ENCODE data around the gene CLTRN. TPM values are rescaled to one million over a fixed set of nuclear protein-coding genes. Genes with fewer than 3 reads are reported as not detected.
A peak's percentile ranks its signal among the peaks of the same experiment; 100 is the strongest.

Gene CLTRN
- total RNA-seq, 1 experiment from 2014 or later = 0.10 TPM

GRCh38 chrX:15675490-15675921 lies 10.9 kb upstream of the CLTRN start:
- TF ChIP-seq POLR2AphosphoS5 (IDR thresholded peaks at IDR 0.05; ENCODE audit: low read depth, low read length) (0 out of 2 replicates have a peak, but pooled peaks have one; percentile 49), TCF7L2 (IDR thresholded peaks at IDR 0.05; ENCODE audit: low read depth, low read length) (no peak)
- Histone ChIP-seq H3K27me3 (ENCODE audit: control insufficient read depth, insufficient read depth, low read length) (no peaks in the 10 kb centered on the region), H3K4me3 (ENCODE audit: low read depth in 2 of 2, low read length in 2 of 2) (peak overlapping the region; percentile 69 to 76), H3K9me3 (ENCODE audit: control insufficient read depth, insufficient read depth, low read depth, low read length) (no peaks in the 10 kb centered on the region), H3K4me1 (ENCODE audit: control insufficient read depth, insufficient read depth, low read length) (no peaks in the 10 kb centered on the region; the same call in 1 of the 2 replicates), H3K27ac (ENCODE audit: low read length) (peak overlapping the region; percentile 87), H3K36me3 (ENCODE audit: control insufficient read depth, insufficient read depth, low read length) (no peaks in the 10 kb centered on the region)
- no TSS peak for BruUV-seq (replicated peaks)
- intact Hi-C loops (cut with micrococcal nuclease; ENCODE audit: unreplicated experiment) (no loop called here), in situ Hi-C loops (cut with HindIII; ENCODE audit: low pct_unique_long_range_greater_than_20kb, low sequenced_read_pairs) (no loop called here)
- DNase-seq (ENCODE audit: low read depth, low spot score) (no peak), ATAC-seq (peak; percentile 85)
- ChIA-PET CTCF (interaction anchor here (0.6 kb wide), 1 partner anchor 259 kb away, joined by 3 read pairs; no protein-coding TSS in a partner anchor), POLR2A (no interaction called here)

GRCh38 chrX:15674841-15675489 lies 10.4 kb upstream of the CLTRN start:
- POLR2A ChIA-PET = no interaction called here
- ATAC-seq (peak; percentile 94), DNase-seq (ENCODE audit: low read depth, low spot score) (peak; percentile 67)
- H3K27ac ChIP-seq (ENCODE audit: low read length) = peak overlapping the region; percentile 87
- no peaks in the 10 kb centered on the region for H3K9me3 ChIP-seq (ENCODE audit: control insufficient read depth, insufficient read depth, low read depth, low read length)
- H3K36me3 ChIP-seq (ENCODE audit: control insufficient read depth, insufficient read depth, low read length) = no peaks in the 10 kb centered on the region
- TF ChIP-seq POLR2AphosphoS5 (IDR thresholded peaks at IDR 0.05; ENCODE audit: low read depth, low read length) (no peak; the same call in 1 of the 2 replicates), SIN3A (IDR thresholded peaks at IDR 0.05; ENCODE audit: borderline replicate concordance, insufficient read depth, low read depth, low read length) (no peak), REST (IDR thresholded peaks at IDR 0.05; ENCODE audit: insufficient read depth in 1 of 2, low read depth in 2 of 2, low read length in 1 of 2) (no peak), TCF7L2 (IDR thresholded peaks at IDR 0.05; ENCODE audit: low read depth, low read length) (no peak), CTCF (IDR thresholded peaks at IDR 0.05) (no peak)
- CTCF ChIA-PET = interaction anchor here (0.6 kb wide), 1 partner anchor 259 kb away, joined by 3 read pairs; no protein-coding TSS in a partner anchor
- H3K4me3 ChIP-seq (ENCODE audit: low read depth in 2 of 2, low read length in 2 of 2) = peak overlapping the region; percentile 69 to 76
- BruUV-seq (replicated peaks) = TSS peak; percentile 87
- intact Hi-C loops (cut with micrococcal nuclease; ENCODE audit: unreplicated experiment) (no loop called here), in situ Hi-C loops (cut with HindIII; ENCODE audit: low pct_unique_long_range_greater_than_20kb, low sequenced_read_pairs) (no loop called here)
- no peaks in the 10 kb centered on the region for H3K27me3 ChIP-seq (ENCODE audit: control insufficient read depth, insufficient read depth, low read length)
- H3K4me1 ChIP-seq (ENCODE audit: control insufficient read depth, insufficient read depth, low read length) = no peaks in the 10 kb centered on the region; the same call in 1 of the 2 replicates

- H3K9me3 ChIP-seq (ENCODE audit: control insufficient read depth, insufficient read depth, low read depth, low read length) = no peaks in the 10 kb centered on the region
- ChIA-PET CTCF (no interaction called here), POLR2A (no interaction called here)
- peak overlapping the region; percentile 69 to 76 for H3K4me3 ChIP-seq (ENCODE audit: low read depth in 2 of 2, low read length in 2 of 2)
- no peaks in the 10 kb centered on the region for H3K27me3 ChIP-seq (ENCODE audit: control insufficient read depth, insufficient read depth, low read length)
- H3K27ac ChIP-seq (ENCODE audit: low read length) = peak overlapping the region; percentile 87
- no peaks in the 10 kb centered on the region; the same call in 1 of the 2 replicates for H3K4me1 ChIP-seq (ENCODE audit: control insufficient read depth, insufficient read depth, low read length)
- no peaks in the 10 kb centered on the region for H3K36me3 ChIP-seq (ENCODE audit: control insufficient read depth, insufficient read depth, low read length)
- intact Hi-C loops (cut with micrococcal nuclease; ENCODE audit: unreplicated experiment) = no loop called here
- no TSS peak for BruUV-seq (replicated peaks)
- no peak for DNase-seq (ENCODE audit: low read depth, low spot score)
- in situ Hi-C loops (cut with HindIII; ENCODE audit: low pct_unique_long_range_greater_than_20kb, low sequenced_read_pairs) = no loop called here
- no peak for TF ChIP-seq POLR2AphosphoS5 (IDR thresholded peaks at IDR 0.05; ENCODE audit: low read depth, low read length)
- ATAC-seq = no peak
Observed at GRCh38 chrX:15674514-15674840, 9.9 kb upstream of the CLTRN start.

All from Panc1 (cell line).